ENCODE results near the gene REEP2.
A peak's percentile ranks its signal among the peaks of the same experiment; 100 is the strongest.

DNA sequence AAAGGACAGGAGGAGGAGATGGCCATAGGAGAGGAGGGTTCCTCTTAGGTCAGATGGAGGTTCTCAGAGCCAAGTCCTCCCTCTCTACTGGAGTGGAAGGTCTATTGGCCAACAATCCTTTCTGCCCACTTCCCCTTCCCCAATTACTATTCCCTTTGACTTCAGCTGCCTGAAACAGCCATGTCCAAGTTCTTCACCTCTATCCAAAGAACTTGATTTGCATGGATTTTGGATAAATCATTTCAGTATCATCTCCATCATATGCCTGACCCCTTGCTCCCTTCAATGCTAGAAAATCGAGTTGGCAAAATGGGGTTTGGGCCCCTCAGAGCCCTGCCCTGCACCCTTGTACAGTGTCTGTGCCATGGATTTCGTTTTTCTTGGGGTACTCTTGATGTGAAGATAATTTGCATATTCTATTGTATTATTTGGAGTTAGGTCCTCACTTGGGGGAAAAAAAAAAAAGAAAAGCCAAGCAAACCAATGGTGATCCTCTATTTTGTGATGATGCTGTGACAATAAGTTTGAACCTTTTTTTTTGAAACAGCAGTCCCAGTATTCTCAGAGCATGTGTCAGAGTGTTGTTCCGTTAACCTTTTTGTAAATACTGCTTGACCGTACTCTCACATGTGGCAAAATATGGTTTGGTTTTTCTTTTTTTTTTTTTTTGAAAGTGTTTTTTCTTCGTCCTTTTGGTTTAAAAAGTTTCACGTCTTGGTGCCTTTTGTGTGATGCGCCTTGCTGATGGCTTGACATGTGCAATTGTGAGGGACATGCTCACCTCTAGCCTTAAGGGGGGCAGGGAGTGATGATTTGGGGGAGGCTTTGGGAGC, 29.5 kb downstream of the REEP2 start:
- TF ChIP-seq POLR2AphosphoS5 (IDR thresholded peaks at IDR 0.05) (peak in 2 of 3 donors; percentile 42 to 83), CTCF (IDR thresholded peaks at IDR 0.05) (no peak), POLR2A (IDR thresholded peaks at IDR 0.05) (peak; percentile 37)
